ENCODE data around the gene FAR2. TPM values are rescaled to one million over a fixed set of nuclear protein-coding genes. Genes with fewer than 3 reads are reported as not detected.
"Not testable (repeated sequence)": the region's sequence is repeated elsewhere in the genome, so short reads cannot be mapped to it uniquely, and the experiment has no call there.

Gene FAR2
- total RNA-seq, 2 experiments from 2014 or later, result 7.8 to 8.1 TPM

DNA sequence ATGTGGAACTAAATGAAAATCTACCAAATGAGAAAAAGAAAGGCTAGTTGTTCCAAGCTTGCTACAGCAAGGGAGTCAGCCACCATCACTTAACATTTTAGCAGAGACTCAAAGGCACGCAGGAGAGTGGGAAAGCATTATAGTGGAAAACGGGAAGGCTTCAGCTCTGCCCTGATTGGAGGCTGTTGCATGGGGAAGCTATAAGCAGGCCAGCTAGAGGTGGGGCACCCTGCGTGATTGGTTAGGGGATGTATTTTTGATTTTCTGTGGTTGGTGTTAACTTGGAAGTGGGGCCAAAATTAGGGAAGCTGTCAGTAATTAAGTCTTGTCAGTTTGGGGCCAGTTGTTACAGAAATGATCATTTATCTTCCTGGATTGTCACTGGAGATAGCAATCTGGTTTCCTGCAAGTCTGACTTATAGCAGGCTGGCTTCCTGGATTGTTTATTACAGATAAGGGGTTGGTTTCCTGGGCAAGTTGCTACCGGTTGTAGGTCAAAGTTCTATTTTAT is 93.9 kb downstream of the FAR2 start:
- ATAC-seq (no peak), DNase-seq (no peak)
- Mint-ChIP-seq H3K4me3 (no peak overlapping the region), H3K36me3 (ENCODE audit: low read depth) (peaks cover 5% of the 10 kb centered on the region), H3K9me3 (ENCODE audit: low read depth) (peaks cover 1% of the 10 kb centered on the region), H3K4me1 (peaks cover 21% of the 10 kb centered on the region), H3K27ac (no peak overlapping the region), H3K27me3 (no peaks in the 10 kb centered on the region)
- POLR2A ChIA-PET, result no interaction called here
- intact Hi-C loops (cut with DNase I, micrococcal nuclease), result loop anchor here (1.0 to 5.0 kb wide), 4 partner anchors 140 to 171 kb away; no protein-coding TSS in a partner anchor
- CTCF ChIA-PET, result no interaction called here

GRCh38 chr12:29244159-29244765 is 95.2 kb downstream of the FAR2 start:
- DNase-seq (no peak), ATAC-seq (no peak)
- Mint-ChIP-seq H3K4me3 (no peak overlapping the region), H3K9me3 (ENCODE audit: low read depth) (peaks cover 5% of the 10 kb centered on the region), H3K27me3 (no peaks in the 10 kb centered on the region), H3K4me1 (peaks cover 21% of the 10 kb centered on the region), H3K27ac (no peak overlapping the region), H3K36me3 (ENCODE audit: low read depth) (peaks cover 5% of the 10 kb centered on the region)
- CTCF ChIA-PET, result no interaction called here
- POLR2A ChIA-PET, result no interaction called here
- intact Hi-C loops (cut with DNase I, micrococcal nuclease), result loop anchor here (5.0 kb wide), 2 partner anchors 157 to 172 kb away; no protein-coding TSS in a partner anchor

GRCh38 chr12:29245246-29245645 is 96.2 kb downstream of the FAR2 start:
- POLR2A ChIA-PET, result no interaction called here
- no peak for ATAC-seq
- Mint-ChIP-seq H3K4me3 (no peak overlapping the region), H3K27me3 (no peaks in the 10 kb centered on the region), H3K36me3 (ENCODE audit: low read depth) (peaks cover 5% of the 10 kb centered on the region), H3K27ac (no peak overlapping the region), H3K9me3 (ENCODE audit: low read depth) (peaks cover 8% of the 10 kb centered on the region), H3K4me1 (peaks cover 21% of the 10 kb centered on the region)
- intact Hi-C loops (cut with DNase I, micrococcal nuclease), result no loop called here
- CTCF ChIA-PET, result interaction anchor here (0.6 kb wide), 1 partner anchor 37 kb away, joined by 3 read pairs; no protein-coding TSS in a partner anchor
- DNase-seq, result no peak

DNA sequence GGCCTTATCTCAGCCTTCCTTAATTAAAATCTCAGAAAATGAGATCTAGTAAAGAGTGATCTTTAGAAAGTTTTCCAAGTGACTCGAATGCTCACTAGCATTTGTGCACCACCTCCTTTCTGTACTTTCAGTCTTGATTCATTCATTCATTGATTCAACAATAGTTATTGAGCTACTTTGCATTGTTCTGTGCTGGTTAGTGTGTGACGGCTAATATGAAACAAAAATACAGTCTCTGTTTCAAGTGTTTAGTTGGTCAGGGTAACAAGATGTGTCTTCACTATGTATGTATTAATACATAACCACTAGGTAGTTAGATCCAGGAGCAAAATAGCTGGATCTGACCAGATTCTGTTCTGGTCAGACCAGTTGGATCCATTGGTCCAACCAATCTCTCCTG is 100.9 kb downstream of the FAR2 start:
- Mint-ChIP-seq H3K36me3 (ENCODE audit: low read depth) (no peaks in the 10 kb centered on the region), H3K27me3 (no peaks in the 10 kb centered on the region), H3K4me3 (no peak overlapping the region), H3K27ac (no peak overlapping the region), H3K9me3 (ENCODE audit: low read depth) (peaks cover 8% of the 10 kb centered on the region), H3K4me1 (no peaks in the 10 kb centered on the region)
- no peak for DNase-seq
- intact Hi-C loops (cut with DNase I, micrococcal nuclease), result no loop called here
- no peak for ATAC-seq
- POLR2A ChIA-PET, result no interaction called here
- CTCF ChIA-PET, result no interaction called here

GRCh38 chr12:29253906-29254625 is 105.0 kb downstream of the FAR2 start:
- CTCF ChIA-PET, result no interaction called here
- POLR2A ChIA-PET, result no interaction called here
- ATAC-seq, result no peak

GRCh38 chr12:29255042-29255441 is 106.0 kb downstream of the FAR2 start:
- H3K9me3 Mint-ChIP-seq (ENCODE audit: low read depth), result no peaks in the 10 kb centered on the region
- CTCF ChIA-PET, result no interaction called here
- no peak for ATAC-seq

More at GRCh38 chr12:29253906-29254625, 105.0 kb downstream of the FAR2 start:
- Mint-ChIP-seq H3K36me3 (ENCODE audit: low read depth) (no peaks in the 10 kb centered on the region), H3K4me3 (no peak overlapping the region), H3K27ac (no peak overlapping the region), H3K4me1 (no peaks in the 10 kb centered on the region), H3K9me3 (ENCODE audit: low read depth) (peaks cover 2% of the 10 kb centered on the region), H3K27me3 (no peaks in the 10 kb centered on the region)
- intact Hi-C loops (cut with DNase I, micrococcal nuclease), result no loop called here
- no peak for DNase-seq

DNA sequence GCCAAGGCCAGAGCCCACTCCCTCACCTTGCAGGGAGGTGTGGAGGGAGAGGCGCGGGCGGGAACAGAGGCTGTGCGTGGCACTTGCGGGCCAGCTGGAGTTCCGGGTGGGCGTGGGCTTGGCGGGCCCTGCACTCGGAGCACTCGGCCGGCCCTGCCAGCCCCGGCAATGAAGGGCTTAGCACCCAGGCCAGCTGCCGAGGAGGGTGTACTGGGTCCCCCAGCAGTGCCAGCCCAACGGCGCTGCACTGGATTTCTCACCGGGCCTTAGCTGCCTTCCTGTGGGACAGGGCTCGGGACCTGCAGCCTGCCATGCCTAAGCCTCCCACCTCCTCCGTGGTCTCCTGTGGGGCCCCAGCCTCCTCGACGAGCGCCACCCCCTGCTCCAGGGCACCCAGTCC is 107.5 kb downstream of the FAR2 start:
- H3K27me3 Mint-ChIP-seq, result no peaks in the 10 kb centered on the region
- peaks cover 3% of the 10 kb centered on the region for H3K36me3 Mint-ChIP-seq (ENCODE audit: low read depth)
- intact Hi-C loops (cut with DNase I, micrococcal nuclease), result no loop called here
- H3K27ac Mint-ChIP-seq, result no peak overlapping the region
- DNase-seq (no peak), ATAC-seq (no peak)
- H3K9me3 Mint-ChIP-seq (ENCODE audit: low read depth), result peaks cover 8% of the 10 kb centered on the region
- no peak overlapping the region for H3K4me3 Mint-ChIP-seq
- H3K4me1 Mint-ChIP-seq, result no peaks in the 10 kb centered on the region
- POLR2A ChIA-PET, result interaction anchor here (0.7 kb wide), 1 partner anchor 39 kb away, joined by 3 read pairs; no protein-coding TSS in a partner anchor
- CTCF ChIA-PET, result no interaction called here

More at GRCh38 chr12:29255042-29255441, 106.0 kb downstream of the FAR2 start:
- no peak overlapping the region for H3K27ac Mint-ChIP-seq
- H3K4me1 Mint-ChIP-seq, result no peaks in the 10 kb centered on the region
- no peaks in the 10 kb centered on the region for H3K27me3 Mint-ChIP-seq
- POLR2A ChIA-PET, result no interaction called here
- no peak for DNase-seq
- no peak overlapping the region for H3K4me3 Mint-ChIP-seq
- no peaks in the 10 kb centered on the region for H3K36me3 Mint-ChIP-seq (ENCODE audit: low read depth)
- intact Hi-C loops (cut with DNase I, micrococcal nuclease), result no loop called here

DNA sequence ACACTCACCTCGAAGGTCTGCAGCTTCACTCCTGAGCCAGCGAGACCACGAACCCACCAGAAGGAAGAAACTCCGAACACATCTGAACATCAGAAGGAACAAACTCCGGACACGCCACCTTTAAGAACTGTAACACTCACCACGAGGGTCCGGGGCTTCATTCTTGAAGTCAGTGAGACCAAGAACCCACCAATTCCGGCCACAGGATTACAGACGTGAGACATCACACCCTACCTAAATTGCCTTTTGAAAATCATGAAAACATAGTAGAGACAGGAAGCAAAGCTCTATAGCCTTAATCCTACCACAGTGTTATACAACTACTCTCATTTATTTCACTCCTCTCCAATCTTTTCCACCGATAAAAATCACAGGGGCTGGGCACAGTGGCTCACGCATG is 108.6 kb downstream of the FAR2 start:
- H3K9me3 Mint-ChIP-seq (ENCODE audit: low read depth), result peaks cover 13% of the 10 kb centered on the region
- POLR2A ChIA-PET; DNase-seq; ATAC-seq; H3K4me3 Mint-ChIP-seq; H3K27ac Mint-ChIP-seq; H3K36me3 Mint-ChIP-seq (ENCODE audit: low read depth); CTCF ChIA-PET; H3K27me3 Mint-ChIP-seq; intact Hi-C loops (cut with DNase I, micrococcal nuclease); H3K4me1 Mint-ChIP-seq: not testable (repeated sequence)

GRCh38 chr12:29264424-29264823 is 115.3 kb downstream of the FAR2 start:
- H3K27me3 Mint-ChIP-seq, result no peaks in the 10 kb centered on the region
- H3K4me1 Mint-ChIP-seq, result no peaks in the 10 kb centered on the region
- H3K36me3 Mint-ChIP-seq (ENCODE audit: low read depth), result peaks cover 5% of the 10 kb centered on the region
- no peak overlapping the region for H3K4me3 Mint-ChIP-seq
- intact Hi-C loops (cut with DNase I, micrococcal nuclease), result no loop called here
- no peak overlapping the region for H3K27ac Mint-ChIP-seq
- CTCF ChIA-PET, result no interaction called here
- peaks cover 24% of the 10 kb centered on the region for H3K9me3 Mint-ChIP-seq (ENCODE audit: low read depth)
- DNase-seq (no peak), ATAC-seq (no peak)
- POLR2A ChIA-PET, result no interaction called here

- no peak overlapping the region for H3K4me3 Mint-ChIP-seq
- H3K36me3 Mint-ChIP-seq (ENCODE audit: low read depth), result no peaks in the 10 kb centered on the region
- no peaks in the 10 kb centered on the region for H3K4me1 Mint-ChIP-seq
- H3K9me3 Mint-ChIP-seq (ENCODE audit: low read depth), result peaks cover 2% of the 10 kb centered on the region
- H3K27me3 Mint-ChIP-seq, result no peaks in the 10 kb centered on the region
- no peak for ATAC-seq
- no peak for DNase-seq
- POLR2A ChIA-PET, result no interaction called here
- intact Hi-C loops (cut with DNase I, micrococcal nuclease), result no loop called here
- CTCF ChIA-PET, result no interaction called here
- H3K27ac Mint-ChIP-seq, result no peak overlapping the region
Observed at GRCh38 chr12:29269706-29270408, 120.8 kb downstream of the FAR2 start.

DNA sequence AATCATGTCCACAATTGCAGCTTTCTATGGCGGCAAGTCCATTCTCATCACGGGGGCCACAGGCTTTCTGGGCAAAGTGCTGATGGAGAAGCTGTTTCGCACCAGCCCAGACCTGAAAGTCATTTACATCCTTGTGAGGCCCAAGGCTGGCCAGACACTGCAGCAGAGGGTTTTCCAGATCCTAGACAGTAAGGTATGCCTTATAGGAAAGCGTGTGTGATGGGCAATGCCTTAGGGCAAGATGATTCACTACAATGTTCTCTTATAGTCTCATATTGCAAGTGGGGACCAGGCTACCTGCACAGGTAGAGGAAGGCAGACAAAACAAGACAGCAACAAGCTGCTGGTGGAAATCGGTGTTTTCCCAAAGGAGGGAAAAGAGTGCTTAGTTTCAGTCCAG is 121.4 kb downstream of the FAR2 start:
- Mint-ChIP-seq H3K4me1 (no peaks in the 10 kb centered on the region), H3K9me3 (ENCODE audit: low read depth) (no peaks in the 10 kb centered on the region), H3K27ac (no peak overlapping the region), H3K36me3 (ENCODE audit: low read depth) (no peaks in the 10 kb centered on the region), H3K4me3 (no peak overlapping the region), H3K27me3 (no peaks in the 10 kb centered on the region)
- CTCF ChIA-PET, result no interaction called here
- no peak for ATAC-seq
- no peak for DNase-seq
- intact Hi-C loops (cut with DNase I, micrococcal nuclease), result no loop called here
- POLR2A ChIA-PET, result no interaction called here

Data from activated CD4-positive, alpha-beta T cell treated with anti-CD3 and anti-CD28 coated beads for 36 hours (primary cell).